HG03064 (cell line): ENCODE measurements around the gene NDUFAF5.

ENCODE experiments used
- ATAC-seq: cut with Tn5 transposase; IDR thresholded peaks from one replicate; pipeline ENCODE4 v1.9.1; 2021; ENCODE audit warnings: low read depth; ENCODE audit not compliant: unreplicated experiment

NDUFAF5 gene

DNA sequence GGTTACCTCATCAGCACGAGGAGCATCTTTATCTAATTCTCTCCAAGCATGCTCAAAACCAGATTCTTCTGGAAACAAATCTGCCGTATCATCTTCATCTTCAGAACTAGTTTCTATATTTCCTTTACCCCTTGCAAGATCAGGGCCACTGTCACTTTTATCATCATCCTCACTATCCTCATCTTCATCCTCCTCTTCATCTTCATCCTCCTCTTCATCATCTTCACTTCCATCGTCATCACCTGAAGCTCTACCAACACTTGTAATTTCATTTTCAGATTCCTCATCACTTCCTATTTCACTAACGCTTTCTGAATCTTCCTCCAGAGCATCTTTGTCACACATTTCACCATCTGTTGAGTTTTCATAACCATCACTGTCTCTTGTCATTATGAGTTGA lies 9.0 kb upstream of the NDUFAF5 start:
- no peak for ATAC-seq

DNA sequence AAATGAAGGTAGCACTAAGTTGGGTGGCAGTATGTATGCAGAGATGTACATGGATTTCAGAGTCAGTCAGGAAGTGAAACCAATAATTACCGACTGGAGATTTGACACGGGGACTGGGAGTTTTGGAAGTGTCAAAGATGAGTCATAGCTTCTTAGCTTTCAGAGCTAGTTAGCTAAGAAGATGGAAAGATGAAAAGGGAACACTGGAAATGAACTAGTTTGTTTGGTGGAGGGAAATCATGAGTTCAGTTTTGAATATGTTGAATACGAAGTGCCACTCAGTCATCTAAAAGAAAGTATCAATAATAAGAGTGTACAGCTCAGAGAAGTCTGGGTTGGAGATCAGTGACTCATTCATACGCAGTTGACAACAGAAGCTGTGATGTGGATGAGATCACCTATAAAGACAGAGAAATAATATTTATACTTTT lies 7.6 kb upstream of the NDUFAF5 start:
- ATAC-seq, result no peak

DNA sequence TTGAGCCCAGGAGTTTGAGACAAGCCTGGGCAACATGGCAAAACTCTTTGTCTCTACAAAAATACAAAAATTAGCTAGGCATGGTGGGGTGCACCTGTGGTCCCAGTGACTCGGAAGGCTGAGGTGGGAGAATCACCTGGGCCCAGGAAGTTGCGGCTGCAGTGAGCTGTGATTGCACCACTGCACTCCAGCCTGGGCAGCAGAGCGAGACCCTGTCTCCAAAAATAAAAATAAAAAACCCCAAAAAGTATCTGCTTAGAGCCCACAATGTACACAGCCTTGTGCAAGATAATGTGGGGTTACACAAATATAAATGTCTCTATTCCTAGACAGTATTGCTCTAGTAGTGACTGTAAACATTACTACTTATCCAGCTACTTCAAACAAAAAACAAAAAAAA lies 6.0 kb upstream of the NDUFAF5 start:
- peak; percentile 63 for ATAC-seq

DNA sequence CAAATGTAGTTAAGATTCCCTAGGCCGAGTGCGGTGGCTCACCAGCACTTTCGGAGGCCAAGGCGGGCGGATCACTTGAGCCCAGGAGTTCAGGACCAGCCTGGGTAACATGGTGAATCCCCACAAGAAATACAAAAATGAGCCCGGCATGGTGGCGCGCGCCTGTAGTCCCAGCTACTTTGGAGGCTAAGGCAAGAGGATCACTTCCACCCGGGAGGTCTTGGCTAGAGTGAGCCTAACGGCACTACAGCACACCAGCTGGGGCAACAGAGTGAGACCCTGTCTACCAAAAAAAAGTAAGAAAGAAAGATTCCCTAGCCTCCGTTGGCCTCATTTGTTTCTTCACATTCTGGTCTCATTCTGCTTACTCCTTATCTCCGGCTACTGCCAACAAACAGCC lies 1.3 kb upstream of the NDUFAF5 start:
- no peak for ATAC-seq

DNA sequence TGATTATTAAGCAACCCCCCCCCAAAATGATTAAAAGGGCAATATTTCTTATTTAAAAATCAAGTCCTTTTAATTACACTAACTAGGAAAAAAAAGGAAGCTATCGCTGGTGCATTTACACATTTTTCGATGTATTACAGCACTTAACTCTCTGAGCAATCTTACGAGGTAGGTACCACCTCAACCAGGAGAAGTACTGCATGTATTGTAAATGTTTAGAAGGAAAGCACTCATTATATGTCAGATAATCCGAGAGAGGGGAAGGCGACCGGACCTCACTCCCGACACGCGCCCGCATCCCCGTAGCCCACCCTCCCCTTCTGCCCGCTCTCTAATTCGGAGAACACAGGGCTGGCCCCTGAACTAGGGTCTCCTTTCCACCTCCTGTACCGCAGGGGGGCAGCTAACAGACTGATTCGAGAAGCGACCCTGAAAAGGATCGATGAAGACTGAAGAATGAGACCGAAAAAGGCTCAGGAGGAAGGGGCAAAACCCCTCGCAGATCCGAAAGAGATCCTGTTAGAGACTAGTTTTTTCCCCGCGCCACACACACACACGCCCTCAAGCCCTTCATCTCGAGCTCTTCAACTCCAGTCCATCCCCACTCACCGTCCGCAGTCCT lies 446 bp upstream of the NDUFAF5 start:
- peak; percentile 7 for ATAC-seq

DNA sequence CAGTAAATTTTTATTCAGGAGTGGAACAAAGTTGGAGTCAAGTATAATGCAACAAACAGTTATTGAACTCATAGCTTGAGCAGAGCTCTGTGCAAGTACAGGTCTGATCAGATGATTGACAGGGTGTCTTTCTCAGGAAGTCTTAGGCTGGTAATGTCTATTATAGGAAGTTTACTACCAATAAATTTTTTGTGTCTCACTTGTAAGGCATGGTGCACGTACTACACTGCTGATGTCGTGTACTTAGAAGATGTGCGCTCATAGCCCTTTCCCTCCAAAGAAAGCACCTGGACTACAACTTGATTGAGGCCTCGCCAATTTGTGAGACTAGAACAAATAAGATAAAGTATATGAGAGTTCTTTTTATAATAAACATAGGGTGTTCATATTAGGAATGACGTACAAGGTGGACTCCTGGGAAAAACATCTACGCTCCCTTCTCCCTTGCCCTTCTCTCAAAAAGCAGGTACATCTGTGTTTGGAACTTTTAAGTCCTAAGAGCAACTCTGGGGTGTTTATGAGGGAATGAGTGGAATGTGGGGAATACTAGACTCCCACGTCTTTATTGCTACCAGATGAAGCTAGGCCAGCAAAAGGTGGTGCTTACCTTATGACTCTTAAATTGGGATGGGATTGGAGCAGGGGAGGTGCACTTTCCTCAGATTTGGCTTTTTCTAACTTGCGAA lies 1.5 kb downstream of the NDUFAF5 start:
- ATAC-seq, result no peak

DNA sequence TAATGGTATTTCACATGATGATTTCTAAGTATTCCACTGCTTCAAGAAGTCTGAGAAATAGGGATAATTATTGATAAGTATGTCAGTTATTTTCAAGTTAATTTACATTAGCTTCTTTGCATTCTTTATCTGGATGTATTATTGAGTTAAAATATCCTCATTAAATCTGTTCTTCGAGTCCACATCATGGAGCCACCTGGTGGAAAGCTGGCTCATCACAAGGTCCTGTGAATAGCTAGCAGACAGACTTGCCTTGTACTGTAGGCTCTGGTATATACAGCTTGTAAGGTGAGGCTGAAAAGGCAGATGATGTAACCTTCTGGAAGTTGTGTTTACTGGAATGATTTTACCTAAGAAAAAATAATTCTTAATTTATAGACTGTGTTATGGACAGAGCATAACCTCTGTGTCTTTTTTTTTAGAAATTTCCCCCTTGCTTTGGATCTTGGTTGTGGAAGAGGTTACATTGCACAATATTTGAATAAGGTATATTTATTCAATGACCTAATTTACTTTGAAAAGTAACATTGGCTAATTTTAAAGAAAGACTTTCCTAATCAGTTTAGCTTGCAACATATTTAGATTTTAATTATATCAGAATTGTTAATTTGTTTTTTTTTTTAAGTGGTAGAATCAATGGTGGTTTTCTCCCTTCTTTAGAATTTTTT lies 3.5 kb downstream of the NDUFAF5 start:
- ATAC-seq, result no peak

DNA sequence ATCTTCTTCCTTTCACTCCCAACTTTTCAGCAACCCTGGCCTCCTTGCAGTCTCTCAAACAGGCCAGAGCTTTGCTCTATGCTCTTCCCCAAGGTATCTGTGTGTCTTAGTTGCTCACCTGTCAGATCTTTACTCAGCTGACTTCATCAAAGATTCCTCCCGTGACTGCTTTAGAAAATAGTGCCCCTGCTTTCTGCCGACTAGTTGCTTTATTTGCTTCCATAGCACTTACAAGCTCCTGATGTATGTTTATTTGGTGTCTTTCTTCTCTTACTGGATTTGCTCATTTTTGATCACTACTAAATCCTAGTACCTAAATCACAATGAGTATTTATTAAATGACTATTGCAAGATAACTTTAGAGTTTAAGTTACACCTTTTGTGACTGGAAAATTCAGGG lies 5.9 kb downstream of the NDUFAF5 start:
- ATAC-seq, result no peak

DNA sequence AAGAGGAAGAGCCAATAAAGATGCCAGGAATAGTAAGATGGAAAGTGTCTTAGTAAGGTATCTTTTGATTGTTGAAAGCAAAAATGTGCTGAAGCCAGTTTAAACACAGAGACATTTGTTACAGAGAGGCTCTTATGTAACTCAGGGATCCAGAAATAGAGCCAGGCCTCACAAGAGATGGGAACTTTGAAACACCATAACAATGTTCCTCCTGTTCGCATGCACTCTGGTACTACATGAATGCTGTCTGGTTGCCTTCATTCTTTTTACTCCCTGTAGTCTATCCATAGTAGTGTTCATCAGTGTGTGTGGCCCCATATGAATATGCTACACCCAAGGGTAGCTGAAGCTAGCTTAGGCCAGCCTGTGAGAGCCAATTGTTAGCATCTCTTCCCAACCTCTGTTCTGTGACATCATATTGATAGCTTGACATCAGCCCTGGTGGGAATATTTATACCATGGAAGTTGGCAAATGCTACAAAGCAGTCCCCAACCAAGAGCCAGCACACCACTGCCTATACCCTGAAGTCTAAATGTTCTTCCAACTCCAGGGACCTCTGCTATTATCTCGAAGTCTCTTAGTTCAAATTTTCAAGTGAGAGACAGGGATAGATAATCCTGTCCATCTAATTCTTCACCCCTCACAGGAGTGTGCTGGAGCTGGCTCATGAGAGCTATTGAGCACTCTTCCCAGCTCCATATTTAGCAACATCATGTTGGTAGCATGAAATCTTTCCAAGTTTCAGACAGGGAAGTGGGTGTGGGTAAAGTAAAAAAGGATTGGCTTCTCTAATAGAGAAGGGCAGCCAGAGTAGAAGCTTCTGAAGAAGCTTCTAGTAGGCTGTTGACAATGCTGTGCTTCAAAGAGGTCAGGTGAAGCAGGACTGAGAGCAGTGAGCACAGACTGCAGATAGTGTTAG lies 7.0 kb downstream of the NDUFAF5 start:
- ATAC-seq, result no peak

DNA sequence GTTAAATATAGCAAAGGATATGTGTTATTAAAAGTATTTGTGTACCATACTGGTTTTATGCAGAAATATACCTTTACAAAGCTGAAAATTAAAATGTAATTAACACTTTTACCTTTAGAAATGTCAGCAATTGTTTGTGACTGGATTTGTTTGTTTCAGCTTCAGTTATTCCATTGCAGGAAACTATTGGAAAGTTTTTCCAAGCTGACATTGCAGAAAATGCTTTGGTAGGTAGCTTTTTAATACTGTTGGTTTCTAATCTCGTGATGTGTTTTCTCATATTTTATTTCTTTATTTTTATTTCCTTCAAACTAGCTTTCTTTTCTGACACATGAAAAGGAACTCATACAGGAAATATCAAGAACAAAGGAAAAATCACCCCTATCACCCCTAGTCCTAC lies 8.2 kb downstream of the NDUFAF5 start:
- no peak for ATAC-seq

DNA sequence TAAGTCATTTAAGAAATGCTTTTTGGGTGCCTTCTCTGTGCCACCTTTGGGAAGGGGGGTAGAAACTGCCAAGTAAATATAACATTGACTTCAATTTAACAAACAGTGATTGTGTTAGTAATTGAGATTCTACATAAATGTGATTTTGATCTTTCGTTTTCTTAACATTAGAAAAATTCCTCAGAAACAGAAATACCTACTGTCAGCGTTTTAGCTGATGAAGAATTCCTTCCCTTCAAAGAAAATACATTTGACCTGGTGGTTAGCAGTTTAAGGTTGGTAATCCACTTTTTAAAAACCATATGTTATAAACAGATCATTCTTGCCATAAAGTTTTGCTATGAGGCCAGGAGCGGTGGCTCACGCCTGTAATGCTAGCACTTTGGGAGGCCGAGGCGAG lies 9.8 kb downstream of the NDUFAF5 start:
- ATAC-seq, result no peak

DNA sequence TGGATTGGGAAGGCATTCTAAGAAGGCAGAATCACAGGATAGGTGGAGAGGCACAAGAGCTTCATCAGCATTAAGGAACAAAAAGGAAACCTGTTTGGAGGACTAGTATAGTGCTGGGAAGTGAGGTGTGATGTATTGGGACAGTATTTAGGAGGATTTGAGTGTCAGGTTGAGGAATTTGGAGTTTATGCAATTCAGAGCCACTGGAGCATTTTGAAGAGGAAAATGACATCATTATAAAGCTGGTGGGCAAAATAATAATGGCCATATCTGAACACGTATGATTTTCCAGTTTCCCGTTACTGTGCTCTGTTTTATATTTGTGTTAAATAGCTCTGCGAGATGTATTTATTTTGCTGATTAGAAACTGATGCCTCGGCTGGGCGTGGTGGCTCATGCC lies 14.2 kb downstream of the NDUFAF5 start:
- no peak for ATAC-seq

DNA sequence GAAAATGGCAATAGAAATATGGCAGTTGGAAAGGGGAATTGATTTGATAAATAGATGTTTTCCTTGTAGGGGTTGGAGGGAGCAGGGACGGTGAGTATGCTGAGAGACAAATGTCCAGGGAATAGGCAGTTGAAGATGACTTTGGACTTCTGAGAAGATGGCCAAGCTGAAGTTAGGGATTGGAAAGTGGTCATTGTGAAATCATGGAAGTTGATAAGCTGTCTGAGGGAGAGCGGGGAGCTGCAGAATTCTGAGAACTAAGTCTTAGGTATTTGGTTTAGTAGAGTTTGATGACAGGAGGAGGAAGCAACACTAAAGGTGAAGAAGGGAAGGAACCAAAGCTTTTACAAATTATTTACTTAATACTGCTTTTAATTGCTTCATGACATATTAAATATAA lies 15.1 kb downstream of the NDUFAF5 start:
- no peak for ATAC-seq

DNA sequence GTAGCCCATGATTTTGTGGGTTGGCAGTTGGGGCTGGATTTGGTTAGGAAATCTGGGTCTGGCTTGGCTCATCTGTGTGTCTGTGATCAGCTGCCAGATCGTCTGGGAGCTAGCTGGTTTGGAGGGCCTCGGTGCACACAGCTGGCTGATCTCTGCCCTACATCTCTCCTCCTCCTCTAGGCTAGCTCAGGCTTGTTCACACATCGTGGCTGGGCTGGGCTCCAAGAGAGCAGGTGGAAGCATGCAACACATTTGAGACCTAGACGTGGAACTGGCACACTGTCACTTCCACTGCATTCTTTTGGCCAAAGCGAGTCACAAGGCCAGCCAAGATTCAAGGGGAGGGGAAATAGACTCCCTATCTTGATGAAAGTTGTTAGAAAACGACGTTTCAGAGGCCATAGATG lies 15.9 kb downstream of the NDUFAF5 start:
- ATAC-seq, result no peak

DNA sequence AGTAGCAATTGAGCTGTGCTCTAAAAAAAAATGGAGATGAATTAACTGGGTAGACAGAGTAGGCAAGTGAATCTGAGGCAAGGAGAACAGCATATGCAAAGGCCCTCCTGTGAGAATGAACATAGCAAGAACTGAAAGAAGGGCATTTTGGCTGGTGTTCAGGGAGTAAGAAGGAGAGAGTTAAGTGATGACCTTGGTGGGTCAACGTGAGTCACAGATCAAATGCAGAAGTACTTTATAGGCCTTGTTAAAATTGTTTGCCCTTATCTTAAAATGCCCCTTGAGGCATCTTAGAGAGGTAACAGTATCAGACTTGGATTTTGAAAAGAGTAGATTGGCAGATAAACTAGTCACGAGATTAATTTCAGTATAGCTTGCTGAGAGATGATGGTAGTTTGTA lies 24.5 kb downstream of the NDUFAF5 start:
- no peak for ATAC-seq

DNA sequence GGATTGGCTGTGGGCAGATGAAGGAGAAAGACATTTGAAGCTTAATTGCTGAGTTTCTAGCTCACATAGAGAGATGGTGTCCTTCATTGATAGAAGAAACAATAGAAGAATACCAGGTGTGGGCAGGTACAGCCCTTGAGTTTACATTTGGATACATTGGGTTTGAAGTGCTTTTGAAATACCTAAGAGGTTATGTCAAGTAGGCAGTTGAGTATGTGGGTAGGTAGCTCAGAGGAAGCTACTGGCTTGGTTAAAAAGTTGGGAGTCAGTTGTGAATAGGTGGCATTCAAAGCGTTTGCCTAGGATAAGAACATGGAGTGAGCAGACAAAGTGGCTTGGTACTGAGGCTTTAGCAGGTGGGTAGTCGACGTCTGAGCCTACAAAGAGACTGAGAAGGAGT lies 25.0 kb downstream of the NDUFAF5 start:
- ATAC-seq, result no peak

DNA sequence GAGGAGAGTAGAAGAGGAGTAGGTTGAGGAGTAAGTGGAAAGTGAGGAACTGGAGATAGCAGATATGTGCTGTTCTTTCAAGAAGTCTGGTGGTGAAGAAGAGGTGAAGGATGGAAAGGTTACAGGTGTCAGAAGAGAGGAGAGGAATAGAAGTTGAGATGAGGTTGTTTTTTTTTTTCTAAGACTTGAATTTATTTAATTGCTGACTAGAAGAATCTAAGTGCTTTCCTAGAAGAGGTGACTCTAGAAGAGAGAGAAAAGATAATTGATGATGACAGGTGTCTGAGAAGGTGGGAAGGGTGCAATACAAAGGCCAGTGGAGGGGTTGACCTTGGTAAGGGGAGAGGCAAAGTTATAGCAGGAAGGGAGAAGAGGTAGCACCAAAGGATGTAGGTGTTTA lies 25.6 kb downstream of the NDUFAF5 start:
- no peak for ATAC-seq

DNA sequence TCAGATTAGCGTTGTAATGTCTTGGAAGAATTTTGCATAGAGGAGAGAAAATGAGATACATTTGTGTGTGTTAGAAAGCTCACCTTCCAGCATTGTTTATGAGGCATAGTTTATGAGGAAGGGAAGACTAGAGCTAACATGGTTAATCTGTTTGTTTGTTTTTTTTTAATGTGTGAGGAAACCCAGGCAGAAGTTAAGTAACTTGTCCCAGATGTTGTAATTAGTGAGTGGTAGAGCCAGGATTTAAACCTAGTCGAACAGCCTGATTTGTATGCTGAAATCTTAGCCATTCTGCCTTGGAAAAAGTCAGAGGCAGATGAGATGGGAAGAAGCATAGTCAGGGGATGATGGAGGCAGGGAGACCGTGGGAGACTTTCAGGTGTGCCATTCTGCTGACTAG lies 29.1 kb downstream of the NDUFAF5 start:
- no peak for ATAC-seq

DNA sequence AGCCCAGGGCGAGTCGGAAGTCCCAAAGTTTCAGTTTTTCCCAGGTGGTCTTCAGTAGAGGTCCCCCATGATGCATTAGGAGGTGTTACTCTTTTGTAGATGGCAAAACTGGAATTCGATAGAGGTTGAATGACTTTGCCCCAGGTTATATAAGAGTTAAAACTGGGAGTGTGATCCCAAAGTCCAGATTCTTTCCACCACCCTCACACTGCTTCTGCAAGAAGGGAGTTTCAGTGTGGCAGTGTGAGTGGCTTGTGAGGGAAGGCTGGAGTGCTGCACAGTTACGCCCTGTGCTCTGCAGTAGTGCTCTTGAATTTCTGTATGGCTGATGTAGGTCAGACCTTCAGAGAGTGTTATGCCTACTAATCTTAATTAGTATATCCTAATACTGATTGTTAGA lies 29.8 kb downstream of the NDUFAF5 start:
- ATAC-seq, result no peak

DNA sequence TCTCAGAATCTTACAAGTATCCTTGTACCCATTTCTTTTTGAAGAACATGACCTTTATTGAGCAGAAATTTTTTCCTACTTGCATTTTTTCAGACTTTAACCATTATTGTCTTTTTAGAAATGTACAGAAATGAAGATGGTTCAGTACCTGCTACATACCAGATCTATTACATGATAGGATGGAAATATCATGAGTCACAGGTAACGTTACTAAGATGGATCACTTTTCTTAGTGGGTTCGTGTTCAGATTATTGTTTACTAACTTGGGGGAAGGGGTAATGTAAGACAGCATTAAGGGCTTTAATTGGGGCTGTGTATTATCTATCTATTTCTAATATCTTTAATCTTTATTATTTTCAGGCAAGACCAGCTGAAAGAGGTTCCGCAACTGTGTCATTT lies 31.9 kb downstream of the NDUFAF5 start:
- ATAC-seq, result no peak

DNA sequence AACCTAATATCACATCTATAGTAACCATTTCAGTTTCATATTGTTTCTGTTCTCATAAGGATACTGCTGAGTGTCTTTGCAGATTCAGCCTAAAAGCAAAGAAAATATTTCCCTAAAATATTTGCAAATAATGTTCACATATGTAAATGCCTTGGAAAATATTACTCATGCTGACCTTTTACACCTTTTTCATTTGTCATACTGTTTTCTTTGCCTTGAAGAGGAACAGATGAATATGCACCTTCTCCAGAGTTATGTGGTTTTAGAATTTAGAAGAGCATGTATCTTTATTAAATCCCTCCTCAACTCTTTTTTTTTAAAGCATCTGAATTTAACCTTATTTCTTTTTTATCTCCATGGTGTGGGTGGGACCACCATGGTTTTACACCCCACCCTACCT lies 32.5 kb downstream of the NDUFAF5 start:
- ATAC-seq, result no peak
